ENCODE results near the gene WNT3. TPM values are rescaled to one million over a fixed set of nuclear protein-coding genes. Genes with fewer than 3 reads are reported as not detected.

Gene WNT3
- total and polyA plus RNA-seq, 4 donors, result 0.19 to 4.3 (median 2.7) TPM

DNA sequence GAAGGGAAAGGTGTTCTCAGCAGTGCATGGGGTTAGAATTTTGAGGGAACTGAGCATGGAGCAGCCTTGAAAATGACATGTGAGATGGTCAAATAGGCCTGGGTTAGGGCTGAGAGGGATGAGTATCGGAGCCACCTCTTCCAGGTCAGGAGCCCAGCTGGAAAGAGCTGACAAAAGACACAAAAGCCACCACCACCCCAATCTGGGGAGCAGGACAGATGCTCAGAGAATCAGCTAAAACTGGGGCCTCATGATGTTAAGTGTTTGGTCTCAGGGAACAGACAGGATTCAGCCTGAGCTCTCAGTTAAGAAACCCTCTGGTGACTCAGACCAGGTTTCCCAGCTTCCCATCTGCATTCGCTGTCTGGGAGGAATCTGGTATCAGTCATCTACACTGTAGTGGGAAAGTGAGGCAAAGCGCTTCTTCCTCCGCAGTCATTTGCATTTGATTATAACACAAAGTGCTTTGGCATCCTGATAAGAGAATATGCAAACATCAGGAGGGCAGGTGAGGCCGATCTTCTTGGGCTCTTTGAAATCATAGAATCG is 35.5 kb upstream of the WNT3 start (continued):
- TF ChIP-seq, protein P1, sequence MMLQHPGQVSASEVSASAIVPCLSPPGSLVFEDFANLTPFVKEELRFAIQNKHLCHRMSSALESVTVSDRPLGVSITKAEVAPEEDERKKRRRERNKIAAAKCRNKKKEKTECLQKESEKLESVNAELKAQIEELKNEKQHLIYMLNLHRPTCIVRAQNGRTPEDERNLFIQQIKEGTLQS (IDR thresholded peaks at IDR 0.05), result no peak

DNA sequence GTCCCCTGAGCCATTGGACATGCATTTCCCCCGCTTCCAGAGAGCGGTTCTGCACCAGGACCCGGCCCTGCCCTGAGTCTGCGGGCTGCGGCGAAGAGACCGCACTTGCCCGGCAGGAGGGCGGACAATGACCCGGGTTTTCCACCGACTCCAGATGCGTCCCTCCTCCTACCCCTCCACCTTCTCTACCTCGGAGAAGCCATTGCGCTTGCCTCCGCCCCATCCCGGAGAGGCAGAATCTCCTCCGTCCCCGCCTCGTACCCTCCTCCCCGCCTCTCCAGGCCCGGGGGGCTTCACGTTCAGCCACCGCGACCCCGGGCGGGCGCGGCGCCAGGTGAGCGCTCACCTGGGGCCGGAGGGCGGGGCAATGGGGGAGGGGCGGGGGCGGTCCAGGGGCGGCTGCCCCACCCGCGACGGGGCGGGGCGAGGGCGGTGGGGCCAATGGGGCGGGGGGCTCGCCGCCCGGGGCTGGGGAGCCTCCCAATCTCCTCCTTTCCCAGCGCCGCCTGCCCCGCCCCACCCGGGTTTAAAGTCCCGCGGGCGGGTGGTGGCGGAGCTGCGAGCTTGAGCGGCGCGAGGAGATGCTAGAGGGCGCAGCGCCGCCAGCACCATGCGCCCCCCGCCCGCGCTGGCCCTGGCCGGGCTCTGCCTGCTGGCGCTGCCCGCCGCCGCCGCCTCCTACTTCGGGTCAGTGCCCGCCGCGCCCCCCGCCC is 32.7 kb upstream of the WNT3 start, which contains the start of gene WNT9B:
Gene WNT9B, plus strand, starts transcription at position 555 of the 713 bp plus-strand sequence. Its CDS starts 56 bp downstream, at position 611.
- Histone ChIP-seq H3K27ac (ENCODE audit: low read depth in 1 of 2, low read length in 2 of 2) (no peak within 1 kb of the TSS), H3K9ac (ENCODE audit: low read depth in 1 of 2, low read length in 2 of 2) (no peak within 1 kb of the TSS), H3K4me1 (ENCODE audit: control insufficient read depth in 4 of 4, insufficient read depth in 4 of 4, low read length in 3 of 4) (peaks cover 0 to 12% (median 7%) of the 10 kb centered on the region in 4 donors), H3K4me3 (ENCODE audit: low read depth in 1 of 3, low read length in 3 of 3) (peak within 1 kb of the TSS in 1 of 3 donors; percentile 48), H3K9me3 (ENCODE audit: control insufficient read depth in 4 of 4, low read length in 3 of 4) (no peaks in the 10 kb centered on the region), H3K27me3 (ENCODE audit: control insufficient read depth in 4 of 4, insufficient read depth in 4 of 4, low read length in 3 of 4) (peaks cover 0 to 2% (median 0%) of the 10 kb centered on the region in 4 donors), H3K36me3 (ENCODE audit: control insufficient read depth in 4 of 4, insufficient read depth in 3 of 4, low read depth in 1 of 4, low read length in 3 of 4) (no peaks in the 10 kb centered on the region)
- DNase-seq (ENCODE audit: low spot score), result peak; percentile 58
- TF ChIP-seq HNF4A (conservative IDR thresholded peaks at IDR 0.05) (peak in 1 of 2 donors; percentile 26), TAF1 (conservative IDR thresholded peaks at IDR 0.05) (no peak)
- WGBS, result 3% methylated on average over 75 of the region's 75 CpGs

DNA sequence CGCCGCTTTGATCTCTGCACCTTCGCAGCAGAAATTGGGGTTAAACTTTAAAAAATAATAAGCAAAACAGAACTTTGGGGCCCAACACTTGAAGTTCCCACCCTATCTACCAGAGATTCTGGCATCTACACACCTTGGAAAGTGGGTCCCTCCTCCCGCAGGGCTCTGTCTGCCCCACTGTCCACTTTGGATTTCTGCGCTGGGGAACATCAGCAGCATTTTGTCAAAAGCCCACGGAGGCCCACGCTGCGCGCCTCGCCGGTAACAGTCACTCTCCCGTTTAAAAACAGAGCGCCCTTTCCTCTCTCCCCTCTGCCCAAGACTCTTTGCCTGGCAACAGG is 32.2 kb upstream of the WNT3 start:
- no peak for TF ChIP-seq SP1 (IDR thresholded peaks at IDR 0.05)
- TF ChIP-seq, protein P2, sequence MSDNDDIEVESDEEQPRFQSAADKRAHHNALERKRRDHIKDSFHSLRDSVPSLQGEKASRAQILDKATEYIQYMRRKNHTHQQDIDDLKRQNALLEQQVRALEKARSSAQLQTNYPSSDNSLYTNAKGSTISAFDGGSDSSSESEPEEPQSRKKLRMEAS (IDR thresholded peaks at IDR 0.05), result no peak
- no peak for TF ChIP-seq YY1 (IDR thresholded peaks at IDR 0.05)
- TF ChIP-seq, protein P1 (IDR thresholded peaks at IDR 0.05), result no peak
- Histone ChIP-seq H3K27me3 (ENCODE audit: control insufficient read depth in 4 of 4, insufficient read depth in 4 of 4, low read length in 3 of 4) (peaks cover 0 to 2% (median 0%) of the 10 kb centered on the region in 4 donors), H3K4me3 (ENCODE audit: low read depth in 1 of 3, low read length in 3 of 3) (no peak overlapping the region), H3K4me1 (ENCODE audit: control insufficient read depth in 4 of 4, insufficient read depth in 4 of 4, low read length in 3 of 4) (peaks cover 0 to 12% (median 7%) of the 10 kb centered on the region in 4 donors), H3K27ac (ENCODE audit: low read depth in 1 of 2, low read length in 2 of 2) (no peak overlapping the region), H3K9ac (ENCODE audit: low read depth in 1 of 2, low read length in 2 of 2) (no peak overlapping the region), H3K9me3 (ENCODE audit: control insufficient read depth in 4 of 4, low read length in 3 of 4) (no peaks in the 10 kb centered on the region), H3K36me3 (ENCODE audit: control insufficient read depth in 4 of 4, insufficient read depth in 3 of 4, low read depth in 1 of 4, low read length in 3 of 4) (no peaks in the 10 kb centered on the region)
- DNase-seq (ENCODE audit: low spot score), result no peak
- 59% methylated on average over 13 of the region's 13 CpGs for WGBS

DNA sequence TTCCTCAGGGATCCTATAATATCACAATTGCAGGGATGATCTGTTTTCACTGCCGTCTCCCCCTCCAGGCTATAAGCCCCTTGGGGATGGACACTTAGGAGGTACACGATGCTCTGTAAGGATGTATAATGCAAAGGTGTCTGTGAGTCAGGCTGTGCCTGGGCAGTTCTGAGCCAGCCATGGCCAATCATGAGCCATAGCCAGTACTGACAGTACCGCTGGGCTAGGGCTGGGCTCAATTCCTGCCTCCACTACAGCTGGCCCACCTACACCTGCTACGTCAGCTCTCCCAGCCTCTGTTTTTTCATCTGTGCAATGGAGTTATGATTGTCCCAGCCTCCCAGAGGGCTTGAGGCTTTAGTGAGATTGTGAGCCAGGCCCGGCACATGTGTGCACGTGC is 30.0 kb upstream of the WNT3 start:
- no peak for DNase-seq (ENCODE audit: low spot score)
- H3K4me1 ChIP-seq (ENCODE audit: control insufficient read depth in 4 of 4, insufficient read depth in 4 of 4, low read length in 3 of 4), result peaks cover 0 to 12% (median 7%) of the 10 kb centered on the region in 4 donors
- H3K27ac ChIP-seq (ENCODE audit: low read depth in 1 of 2, low read length in 2 of 2), result no peak overlapping the region
- no peaks in the 10 kb centered on the region for H3K9me3 ChIP-seq (ENCODE audit: control insufficient read depth in 4 of 4, low read length in 3 of 4)
- TF ChIP-seq TAF1 (conservative IDR thresholded peaks at IDR 0.05) (no peak), FOXA1 (IDR thresholded peaks at IDR 0.05) (no peak), GABPA (IDR thresholded peaks at IDR 0.05 in 1 of 2, conservative IDR thresholded peaks at IDR 0.05 in 1 of 2) (no peak), YY1 (IDR thresholded peaks at IDR 0.05) (no peak), FOXA2 (IDR thresholded peaks at IDR 0.05) (no peak), HNF4G (IDR thresholded peaks at IDR 0.05) (no peak), SP1 (IDR thresholded peaks at IDR 0.05) (no peak), NR2F2 (IDR thresholded peaks at IDR 0.05) (no peak), RXRA (IDR thresholded peaks at IDR 0.05) (no peak), HNF4A (conservative IDR thresholded peaks at IDR 0.05) (no peak)
- TF ChIP-seq, protein P3, sequence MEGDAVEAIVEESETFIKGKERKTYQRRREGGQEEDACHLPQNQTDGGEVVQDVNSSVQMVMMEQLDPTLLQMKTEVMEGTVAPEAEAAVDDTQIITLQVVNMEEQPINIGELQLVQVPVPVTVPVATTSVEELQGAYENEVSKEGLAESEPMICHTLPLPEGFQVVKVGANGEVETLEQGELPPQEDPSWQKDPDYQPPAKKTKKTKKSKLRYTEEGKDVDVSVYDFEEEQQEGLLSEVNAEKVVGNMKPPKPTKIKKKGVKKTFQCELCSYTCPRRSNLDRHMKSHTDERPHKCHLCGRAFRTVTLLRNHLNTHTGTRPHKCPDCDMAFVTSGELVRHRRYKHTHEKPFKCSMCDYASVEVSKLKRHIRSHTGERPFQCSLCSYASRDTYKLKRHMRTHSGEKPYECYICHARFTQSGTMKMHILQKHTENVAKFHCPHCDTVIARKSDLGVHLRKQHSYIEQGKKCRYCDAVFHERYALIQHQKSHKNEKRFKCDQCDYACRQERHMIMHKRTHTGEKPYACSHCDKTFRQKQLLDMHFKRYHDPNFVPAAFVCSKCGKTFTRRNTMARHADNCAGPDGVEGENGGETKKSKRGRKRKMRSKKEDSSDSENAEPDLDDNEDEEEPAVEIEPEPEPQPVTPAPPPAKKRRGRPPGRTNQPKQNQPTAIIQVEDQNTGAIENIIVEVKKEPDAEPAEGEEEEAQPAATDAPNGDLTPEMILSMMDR (IDR thresholded peaks at IDR 0.05; ENCODE audit: low read depth, low read length, missing input control), result no peak
- TF ChIP-seq, protein P1 (IDR thresholded peaks at IDR 0.05), result no peak
- no peak overlapping the region for H3K9ac ChIP-seq (ENCODE audit: low read depth in 1 of 2, low read length in 2 of 2)
- H3K4me3 ChIP-seq (ENCODE audit: low read depth in 1 of 3, low read length in 3 of 3), result no peak overlapping the region
- peaks cover 0 to 2% (median 0%) of the 10 kb centered on the region in 4 donors for H3K27me3 ChIP-seq (ENCODE audit: control insufficient read depth in 4 of 4, insufficient read depth in 4 of 4, low read length in 3 of 4)
- no peaks in the 10 kb centered on the region for H3K36me3 ChIP-seq (ENCODE audit: control insufficient read depth in 4 of 4, insufficient read depth in 3 of 4, low read depth in 1 of 4, low read length in 3 of 4)
- WGBS, result 87% methylated on average over 6 of the region's 6 CpGs
